GM23338 (cell line): Measurements from ENCODE around the gene MBD2.

Experiments
- EZH2 ChIP-seq: fragments of 200-600 bp; sonication (generic); IDR thresholded peaks from one replicate; pipeline ENCODE4 v1.8.0; 2017; ENCODE audit warnings: antibody characterized with exemption, mild to moderate bottlenecking, low read depth; ENCODE audit not compliant: unreplicated experiment
- EZH2phosphoT487 ChIP-seq: fragments of 200-600 bp; sonication (generic); IDR thresholded peaks from one replicate; pipeline ENCODE4 v1.8.1; 2018; ENCODE audit warnings: antibody characterized with exemption; ENCODE audit not compliant: unreplicated experiment
- POLR2AphosphoS5 ChIP-seq: IDR thresholded peaks from 2 replicates; pipeline ENCODE4 v1.6.1; 2016; ENCODE audit warnings: antibody characterized with exemption, low read depth

DNA sequence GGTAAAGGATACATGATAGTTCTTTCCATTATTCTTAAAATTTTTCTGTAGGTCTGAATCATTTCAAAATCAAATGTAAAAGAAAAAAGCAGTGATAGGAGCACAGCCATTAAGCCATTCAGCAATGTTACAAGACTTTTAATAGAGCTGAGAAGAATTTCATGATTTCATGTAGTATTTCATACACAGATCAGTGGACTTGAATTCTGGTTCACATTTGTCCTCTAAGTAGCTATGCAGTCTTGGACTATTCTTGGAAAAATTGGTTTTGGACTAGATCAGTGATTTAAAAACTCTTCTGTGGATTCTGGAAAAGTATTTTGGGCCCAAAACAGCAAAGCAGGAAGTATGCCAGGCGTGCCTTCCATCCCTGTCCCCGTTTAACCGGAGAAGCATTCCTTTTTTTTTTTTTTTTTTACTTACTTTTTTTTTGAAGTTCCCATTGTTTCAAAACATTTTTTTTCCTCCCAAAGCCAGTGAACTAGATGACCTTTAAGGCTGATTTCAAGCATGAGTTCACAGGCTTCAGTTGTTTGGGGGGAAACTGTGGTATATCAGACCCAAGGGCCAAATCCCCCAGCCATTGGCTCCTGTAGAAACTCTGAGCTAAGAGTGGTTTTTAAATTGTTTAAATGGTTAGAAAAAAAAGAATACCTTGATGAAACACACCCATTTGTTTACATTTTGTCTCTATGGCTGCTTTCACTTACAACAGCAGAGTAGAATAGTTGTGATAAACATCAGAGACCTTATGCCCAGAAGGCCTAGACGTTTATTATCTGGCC is 27.3 kb upstream of the MBD2 start:
- TF ChIP-seq EZH2 (no peak), EZH2phosphoT487 (no peak), POLR2AphosphoS5 (no peak)
